RWPE2 (cell line): Measurements from ENCODE around the gene TSPYL2.

ENCODE experiments used
- ATAC-seq: fragments of 200-7000 bp; cut with Tn5 transposase; 3 replicates; pipeline ENCODE4 v1.9.1; 2021; ENCODE audit warnings: low read depth
- DNase-seq: peaks from one replicate; pipeline ENCODE4 v3.0.0-alpha.2; 2020; ENCODE audit warnings: low spot score
- H3K27ac ChIP-seq: fragments of 450-650 bp; 2 replicates; pipeline ENCODE4 v1.5.1; 2017; ENCODE audit warnings: mild to moderate bottlenecking; ENCODE audit not compliant: poor library complexity, severe bottlenecking
- H3K27me3 ChIP-seq: fragments of 250-450 bp; sonication (Bioruptor Pico); 2 replicates; pipeline ENCODE4 v1.5.1; 2021; ENCODE audit warnings: mild to moderate bottlenecking, moderate library complexity; ENCODE audit not compliant: insufficient read depth, poor library complexity, severe bottlenecking
- H3K36me3 ChIP-seq: fragments of 250-450 bp; sonication (Bioruptor Pico); 2 replicates; pipeline ENCODE4 v1.5.1; 2020; ENCODE audit warnings: low read depth, mild to moderate bottlenecking, moderate library complexity
- H3K4me1 ChIP-seq: fragments of 250-450 bp; sonication (Bioruptor Pico); 2 replicates; pipeline ENCODE4 v1.5.1; 2021; ENCODE audit warnings: mild to moderate bottlenecking, moderate library complexity; ENCODE audit not compliant: insufficient read depth, poor library complexity, severe bottlenecking
- H3K4me3 ChIP-seq: fragments of 250-450 bp; sonication (Bioruptor Pico); 2 replicates; pipeline ENCODE4 v1.5.1; 2021; ENCODE audit warnings: mild to moderate bottlenecking, moderate library complexity; ENCODE audit not compliant: severe bottlenecking
- H3K9me3 ChIP-seq: fragments of 250-450 bp; sonication (Bioruptor Pico); 2 replicates; pipeline ENCODE4 v1.5.1; 2021; ENCODE audit warnings: mild to moderate bottlenecking, moderate library complexity; ENCODE audit not compliant: severe bottlenecking
- TF ChIP-seq, protein P1 (sequence below): fragments of 450-650 bp; IDR thresholded peaks from one replicate; pipeline ENCODE4 v1.5.1; 2017; ENCODE audit warnings: mild to moderate bottlenecking, moderate library complexity; ENCODE audit not compliant: poor library complexity, severe bottlenecking

Gene TSPYL2

DNA sequence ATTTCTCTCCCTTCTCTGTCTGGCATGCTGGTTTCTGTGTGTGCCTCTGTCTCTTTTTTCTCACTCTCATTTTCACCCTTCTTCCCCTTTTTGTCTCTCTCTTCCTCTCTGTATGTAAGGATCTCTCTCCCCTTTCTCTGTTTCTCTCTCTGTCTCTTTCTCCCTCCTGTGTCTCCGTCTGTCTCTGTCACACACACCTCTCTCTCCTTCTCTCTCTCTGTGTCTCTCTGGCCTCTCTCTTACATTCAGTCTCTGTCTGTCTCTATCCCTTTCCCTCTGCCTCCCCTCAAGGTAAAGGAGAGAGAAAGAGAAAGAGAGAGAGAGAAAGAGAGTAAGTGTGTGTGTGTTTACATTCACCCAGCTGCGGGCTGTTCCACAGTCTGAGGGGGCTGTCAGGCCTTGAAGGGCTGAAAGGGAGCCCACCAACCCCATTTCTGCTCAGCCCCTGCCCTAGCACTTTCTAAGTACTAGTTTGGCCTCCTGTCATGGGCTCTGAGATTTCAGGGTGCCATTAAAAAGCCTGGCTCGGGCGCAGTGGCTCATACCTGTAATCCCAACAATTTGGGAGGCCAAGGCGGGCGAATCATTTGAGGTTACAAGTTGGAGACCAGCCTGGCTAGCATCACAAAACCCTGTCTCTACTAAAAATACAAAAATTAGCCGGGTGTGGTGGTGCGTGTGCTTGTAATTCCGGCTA lies 9.6 kb upstream of the TSPYL2 start:
- TF ChIP-seq, protein P1, sequence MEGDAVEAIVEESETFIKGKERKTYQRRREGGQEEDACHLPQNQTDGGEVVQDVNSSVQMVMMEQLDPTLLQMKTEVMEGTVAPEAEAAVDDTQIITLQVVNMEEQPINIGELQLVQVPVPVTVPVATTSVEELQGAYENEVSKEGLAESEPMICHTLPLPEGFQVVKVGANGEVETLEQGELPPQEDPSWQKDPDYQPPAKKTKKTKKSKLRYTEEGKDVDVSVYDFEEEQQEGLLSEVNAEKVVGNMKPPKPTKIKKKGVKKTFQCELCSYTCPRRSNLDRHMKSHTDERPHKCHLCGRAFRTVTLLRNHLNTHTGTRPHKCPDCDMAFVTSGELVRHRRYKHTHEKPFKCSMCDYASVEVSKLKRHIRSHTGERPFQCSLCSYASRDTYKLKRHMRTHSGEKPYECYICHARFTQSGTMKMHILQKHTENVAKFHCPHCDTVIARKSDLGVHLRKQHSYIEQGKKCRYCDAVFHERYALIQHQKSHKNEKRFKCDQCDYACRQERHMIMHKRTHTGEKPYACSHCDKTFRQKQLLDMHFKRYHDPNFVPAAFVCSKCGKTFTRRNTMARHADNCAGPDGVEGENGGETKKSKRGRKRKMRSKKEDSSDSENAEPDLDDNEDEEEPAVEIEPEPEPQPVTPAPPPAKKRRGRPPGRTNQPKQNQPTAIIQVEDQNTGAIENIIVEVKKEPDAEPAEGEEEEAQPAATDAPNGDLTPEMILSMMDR = no peak
- Histone ChIP-seq H3K9me3 (no peaks in the 10 kb centered on the region), H3K4me1 (peaks cover 5% of the 10 kb centered on the region), H3K4me3 (peak overlapping the region; percentile 28), H3K36me3 (no peaks in the 10 kb centered on the region), H3K27me3 (no peaks in the 10 kb centered on the region), H3K27ac (peak overlapping the region; percentile 25)
- DNase-seq = no peak
- ATAC-seq = no peak

DNA sequence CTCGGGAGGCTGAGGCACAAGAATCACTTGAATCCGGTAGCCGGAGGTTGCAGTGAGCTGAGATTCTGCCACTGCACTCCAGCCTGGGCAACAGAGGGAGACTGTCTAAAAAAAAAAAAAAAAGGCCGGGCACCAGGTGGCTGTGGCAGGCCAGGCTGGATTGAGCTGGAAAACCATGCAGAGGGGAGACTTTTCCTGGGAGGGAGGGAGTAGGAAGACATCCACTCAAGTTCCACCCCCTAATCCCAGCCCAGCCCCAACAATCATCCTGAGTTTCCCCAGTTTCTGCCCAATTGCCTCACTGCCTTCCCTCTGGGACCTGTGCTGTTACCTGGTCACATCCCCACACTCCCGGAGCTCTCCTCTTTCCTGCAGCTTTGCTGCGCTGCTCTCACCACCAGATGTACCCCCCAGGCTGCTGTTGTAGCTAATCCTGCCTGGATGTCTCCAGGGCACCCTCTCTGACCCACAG lies 9.0 kb upstream of the TSPYL2 start:
- ATAC-seq (no peak), DNase-seq (no peak)
- H3K4me3 ChIP-seq = no peak overlapping the region
- H3K27me3 ChIP-seq = no peaks in the 10 kb centered on the region
- TF ChIP-seq, protein P1 = no peak
- no peaks in the 10 kb centered on the region for H3K9me3 ChIP-seq
- H3K36me3 ChIP-seq = no peaks in the 10 kb centered on the region
- peaks cover 5% of the 10 kb centered on the region for H3K4me1 ChIP-seq
- H3K27ac ChIP-seq = peak overlapping the region; percentile 25

DNA sequence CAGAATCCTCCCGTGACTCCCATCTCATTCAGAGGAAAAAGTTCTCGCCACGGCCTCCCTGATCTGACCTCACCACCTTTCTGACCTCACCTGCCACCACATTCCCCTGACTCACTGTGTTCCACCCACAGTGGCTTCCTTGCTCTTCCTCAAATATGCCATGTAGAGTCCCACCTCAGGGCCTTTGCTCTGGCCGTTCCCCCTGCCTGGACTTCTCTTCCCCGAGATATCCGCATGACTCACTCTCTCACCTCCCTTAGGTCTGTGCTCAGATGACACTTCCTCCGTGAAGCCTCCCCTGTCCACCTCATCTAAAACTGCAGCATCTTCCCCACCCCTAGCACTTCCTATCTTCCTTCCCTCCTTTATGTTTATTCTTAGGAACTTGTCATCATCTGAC lies 7.2 kb upstream of the TSPYL2 start:
- no peaks in the 10 kb centered on the region for H3K36me3 ChIP-seq
- peaks cover 5% of the 10 kb centered on the region for H3K4me1 ChIP-seq
- H3K9me3 ChIP-seq = no peaks in the 10 kb centered on the region
- H3K27me3 ChIP-seq = no peaks in the 10 kb centered on the region
- DNase-seq (no peak), ATAC-seq (no peak)
- no peak overlapping the region for H3K27ac ChIP-seq
- no peak overlapping the region for H3K4me3 ChIP-seq
- TF ChIP-seq, protein P1 = no peak

DNA sequence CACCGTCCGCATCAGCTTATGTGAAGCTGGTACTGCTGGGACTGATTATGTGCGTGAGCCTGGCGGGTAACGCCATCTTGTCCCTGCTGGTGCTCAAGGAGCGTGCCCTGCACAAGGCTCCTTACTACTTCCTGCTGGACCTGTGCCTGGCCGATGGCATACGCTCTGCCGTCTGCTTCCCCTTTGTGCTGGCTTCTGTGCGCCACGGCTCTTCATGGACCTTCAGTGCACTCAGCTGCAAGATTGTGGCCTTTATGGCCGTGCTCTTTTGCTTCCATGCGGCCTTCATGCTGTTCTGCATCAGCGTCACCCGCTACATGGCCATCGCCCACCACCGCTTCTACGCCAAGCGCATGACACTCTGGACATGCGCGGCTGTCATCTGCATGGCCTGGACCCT lies 5.5 kb upstream of the TSPYL2 start:
- Histone ChIP-seq H3K9me3 (no peaks in the 10 kb centered on the region), H3K27me3 (no peaks in the 10 kb centered on the region), H3K4me3 (no peak overlapping the region), H3K36me3 (no peaks in the 10 kb centered on the region), H3K27ac (no peak overlapping the region), H3K4me1 (peaks cover 5% of the 10 kb centered on the region)
- DNase-seq (no peak), ATAC-seq (no peak)
- TF ChIP-seq, protein P1 = no peak
